Measurements from ENCODE around the gene SLC50A1.

GRCh38 chr1:155135415-155136028, at the start of gene SLC50A1:
- TF ChIP-seq ARID4B (CRISPR knock-in tag; IDR thresholded peaks at IDR 0.05; ENCODE audit: borderline replicate concordance) (no peak; the same call in 1 of the 2 replicates), MAX (CRISPR knock-in tag; IDR thresholded peaks at IDR 0.05) (peak; percentile 26; the same call in 1 of the 2 replicates), USF2 (CRISPR knock-in tag; IDR thresholded peaks at IDR 0.05) (0 out of 2 replicates have a peak, but pooled peaks have one; percentile 10), CTCF (IDR thresholded peaks at IDR 0.05) (no peak), IRF2 (CRISPR knock-in tag; IDR thresholded peaks at IDR 0.05; ENCODE audit: borderline replicate concordance, low read depth) (no peak), PREB (CRISPR knock-in tag; IDR thresholded peaks at IDR 0.05; ENCODE audit: borderline replicate concordance) (no peak), SP1 (CRISPR knock-in tag; conservative IDR thresholded peaks at IDR 0.05) (peak; percentile 84)

All from WTC11 (cell line).